ENCODE measurements around the gene DNAH9.
A peak's percentile ranks its signal among the peaks of the same experiment; 100 is the strongest.

DNAH9 gene

DNA sequence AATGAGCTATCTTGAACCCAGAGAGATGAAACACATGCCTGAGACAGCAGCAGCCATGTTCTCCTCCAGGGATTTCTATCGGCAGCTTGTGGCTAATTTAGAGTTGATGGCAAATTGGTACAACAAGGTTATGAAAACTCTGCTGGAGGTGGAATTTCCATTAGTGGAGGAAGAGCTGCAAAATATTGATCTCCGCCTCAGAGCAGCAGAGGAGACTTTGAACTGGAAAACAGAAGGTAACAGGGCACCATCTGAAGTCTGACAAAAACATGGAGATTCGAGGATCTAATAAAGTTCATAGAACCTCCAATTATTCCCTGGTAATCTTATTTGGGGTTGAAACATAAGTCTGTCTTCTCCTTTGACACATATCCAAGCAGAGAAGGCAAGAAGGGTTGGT, 52.8 kb downstream of the DNAH9 start:
- DNase-seq (ENCODE audit: low spot score) = no peak

DNA sequence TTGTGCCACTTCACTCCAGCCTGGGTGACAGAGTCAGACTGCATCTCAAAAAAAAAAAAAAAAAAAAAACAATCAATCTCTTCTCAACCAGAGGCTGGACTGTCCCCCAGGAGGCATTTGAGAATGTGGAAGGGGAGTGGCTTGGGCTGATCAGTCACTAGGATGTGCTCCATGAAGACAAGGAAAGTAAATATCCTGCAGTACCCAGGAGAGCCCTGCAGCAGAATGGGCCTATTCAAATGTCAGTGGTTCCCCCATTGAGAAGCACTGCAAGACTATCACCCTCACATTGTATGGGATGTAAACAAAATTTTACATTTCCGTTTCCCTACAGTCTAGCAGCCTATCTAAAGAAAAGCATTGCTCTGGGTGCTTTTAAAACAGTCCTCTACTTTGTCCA, 70.3 kb downstream of the DNAH9 start:
- no peak for DNase-seq (ENCODE audit: low spot score)

- no peak for DNase-seq (ENCODE audit: low spot score)
These were observed 72.9 kb downstream of the DNAH9 start for GRCh38 chr17:11671126-11671525.

DNA sequence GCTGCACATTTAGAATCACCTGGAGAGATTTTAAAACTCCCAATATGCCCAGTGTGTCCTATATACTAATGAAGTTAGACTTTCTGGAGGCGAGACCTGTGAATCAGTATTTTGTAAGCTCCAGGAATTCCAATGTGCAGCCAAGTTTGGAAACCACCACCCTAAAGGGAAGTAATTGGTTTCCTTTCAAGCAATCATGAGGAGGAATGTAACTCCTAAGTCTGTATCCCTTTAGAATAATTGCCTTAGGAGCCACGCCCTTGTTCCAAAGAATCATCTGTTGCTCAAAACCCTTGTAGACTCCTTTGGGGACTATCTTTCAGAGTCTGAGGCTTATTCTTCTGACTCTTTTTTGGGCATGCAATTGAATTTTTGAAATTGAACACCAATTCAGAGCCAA, 84.4 kb downstream of the DNAH9 start:
- DNase-seq (ENCODE audit: low spot score) = no peak

- no peak for DNase-seq (ENCODE audit: low spot score)
These were observed 92.4 kb downstream of the DNAH9 start for GRCh38 chr17:11690681-11691080.

DNA sequence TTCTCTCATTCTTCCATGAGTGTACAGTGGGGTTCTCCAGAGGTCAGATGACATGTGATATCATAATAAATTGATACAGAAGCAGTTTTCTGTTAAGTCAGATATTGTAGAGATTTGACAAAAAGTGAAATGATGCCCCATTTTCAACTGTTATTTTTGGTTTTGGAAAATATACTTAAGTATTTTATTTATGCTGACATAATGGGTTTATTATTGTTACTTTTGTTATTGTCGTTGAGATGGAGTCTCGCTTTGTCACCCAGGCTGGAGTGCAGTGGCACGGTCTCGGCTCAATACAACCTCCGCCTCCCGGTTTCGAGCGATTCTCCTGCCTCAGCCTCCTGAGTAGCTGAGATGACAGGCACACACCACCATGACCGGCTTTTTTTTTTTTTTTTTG, 94.4 kb downstream of the DNAH9 start:
- no peak for DNase-seq (ENCODE audit: low spot score)

GRCh38 chr17:11693284-11693683, 95.0 kb downstream of the DNAH9 start:
- no peak for DNase-seq (ENCODE audit: low spot score)

DNA sequence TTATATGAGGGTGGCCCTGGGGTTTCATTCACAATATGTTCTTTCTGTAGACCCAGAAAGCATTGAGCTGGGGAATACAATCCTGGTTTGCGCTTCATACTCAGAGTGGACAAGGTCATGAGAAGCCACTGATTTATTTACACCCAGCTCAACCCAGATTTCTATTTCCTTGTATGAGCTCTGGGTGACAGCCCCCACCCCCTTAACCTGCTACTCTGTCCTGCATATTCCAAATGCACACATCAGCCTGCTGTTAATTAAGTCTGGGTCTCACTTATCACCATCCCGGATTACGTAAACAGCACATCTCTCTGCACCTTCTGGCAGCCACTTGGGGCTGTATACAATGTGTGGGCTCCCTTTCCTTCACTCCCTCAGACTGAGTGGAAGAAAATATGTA, 102.4 kb downstream of the DNAH9 start:
- DNase-seq (ENCODE audit: low spot score) = no peak

DNA sequence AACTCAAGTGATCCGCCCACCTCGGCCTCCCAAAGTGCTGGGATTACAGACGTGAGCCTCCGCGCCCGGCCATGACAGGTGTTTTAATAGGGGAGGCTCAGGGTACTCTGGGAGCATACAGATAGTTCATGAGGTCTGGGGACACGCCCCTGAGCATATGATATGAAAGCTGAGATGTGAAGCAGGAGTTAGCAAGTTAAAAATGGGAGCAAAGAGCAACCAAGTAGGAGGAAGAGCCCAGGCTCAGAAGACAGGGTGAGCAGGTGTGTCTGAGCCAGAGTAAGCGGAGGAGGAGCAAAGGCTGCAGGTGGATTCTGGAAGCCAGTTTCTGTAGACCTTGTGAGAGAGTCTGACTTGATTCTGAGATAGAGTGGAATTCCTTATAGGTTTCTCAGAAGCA, 103.6 kb downstream of the DNAH9 start:
- DNase-seq (ENCODE audit: low spot score) = no peak

GRCh38 chr17:11704041-11704440, 105.8 kb downstream of the DNAH9 start:
- no peak for DNase-seq (ENCODE audit: low spot score)

DNA sequence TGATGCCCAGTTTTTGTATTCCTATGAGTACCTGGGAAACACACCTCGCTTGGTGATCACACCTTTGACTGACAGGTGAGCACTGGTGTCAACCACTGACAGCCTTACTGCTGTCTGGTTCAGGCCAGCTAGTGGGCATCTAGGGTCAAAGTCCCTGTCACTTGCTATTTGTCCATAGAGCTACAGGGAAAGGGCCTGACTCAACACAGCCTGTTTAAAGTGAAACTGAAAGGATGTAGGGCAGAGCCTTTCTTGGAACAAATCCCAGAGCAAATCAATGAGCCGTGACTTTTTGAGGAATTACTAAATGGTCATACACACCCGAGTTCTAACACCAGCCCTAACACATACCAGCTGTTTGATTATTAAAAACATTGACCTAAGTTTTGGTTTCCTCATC, 106.8 kb downstream of the DNAH9 start:
- no peak for DNase-seq (ENCODE audit: low spot score)

DNA sequence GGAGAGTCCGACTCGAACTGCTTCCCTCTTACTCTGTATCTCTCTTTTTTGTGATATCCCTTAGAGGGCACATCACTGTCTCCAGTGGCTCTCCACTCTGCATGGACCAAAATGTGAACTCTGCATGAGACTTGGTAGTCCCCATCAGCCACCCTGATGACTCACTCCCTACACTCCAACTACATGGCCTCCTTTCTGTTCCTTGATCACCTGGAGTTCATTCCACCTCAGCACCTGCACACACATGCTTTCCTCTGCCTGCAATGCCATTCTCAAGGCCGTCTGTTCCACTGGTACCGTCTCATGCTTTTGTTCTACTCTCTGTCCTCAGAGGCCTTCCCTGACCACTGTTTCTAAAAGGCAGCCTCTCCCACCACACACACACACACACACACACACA, 109.3 kb downstream of the DNAH9 start:
- no peak for DNase-seq (ENCODE audit: low spot score)

- DNase-seq (ENCODE audit: low spot score) = no peak
These were observed 114.2 kb downstream of the DNAH9 start for GRCh38 chr17:11712456-11712855.

DNA sequence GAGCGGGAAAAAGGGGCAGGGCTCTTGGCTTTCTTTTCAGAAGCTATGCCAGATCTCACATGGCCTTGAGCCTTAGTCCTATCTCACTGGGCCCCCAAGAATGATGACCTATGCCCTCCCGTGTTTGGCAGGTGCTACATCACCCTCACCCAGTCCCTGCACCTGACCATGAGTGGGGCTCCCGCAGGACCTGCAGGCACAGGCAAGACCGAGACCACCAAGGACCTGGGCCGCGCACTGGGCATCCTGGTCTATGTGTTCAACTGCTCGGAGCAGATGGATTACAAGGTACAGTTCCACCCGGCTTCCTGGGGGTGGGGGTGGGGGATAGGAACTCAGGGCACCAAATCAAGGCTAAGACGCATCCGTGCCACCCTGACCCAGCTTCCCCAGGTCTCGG, 120.9 kb downstream of the DNAH9 start:
- no peak for DNase-seq (ENCODE audit: low spot score)

DNA sequence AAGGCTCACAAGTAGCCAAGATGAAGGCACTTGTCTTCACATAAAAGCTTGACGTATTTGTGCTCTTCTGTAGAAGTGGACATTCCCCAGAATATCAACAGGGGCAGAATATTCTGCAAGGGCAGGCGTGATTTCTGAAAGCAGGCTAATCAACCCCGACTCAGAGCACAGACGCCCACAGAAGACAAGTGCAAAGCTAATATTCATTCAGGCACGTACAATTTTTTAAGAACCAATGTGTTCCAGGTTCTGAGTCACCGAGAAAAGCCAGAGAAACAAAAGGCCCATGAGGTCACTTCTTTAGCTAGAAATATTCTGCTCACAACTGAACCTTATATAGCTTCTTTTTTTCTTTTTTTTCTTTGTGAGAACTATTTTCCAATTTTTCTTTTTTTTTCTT, 121.6 kb downstream of the DNAH9 start:
- DNase-seq (ENCODE audit: low spot score) = peak; percentile 19

GRCh38 chr17:11720816-11721215, 122.5 kb downstream of the DNAH9 start:
- no peak for DNase-seq (ENCODE audit: low spot score)

- DNase-seq (ENCODE audit: low spot score) = no peak
These were observed 132.5 kb downstream of the DNAH9 start for GRCh38 chr17:11730747-11731146.

DNA sequence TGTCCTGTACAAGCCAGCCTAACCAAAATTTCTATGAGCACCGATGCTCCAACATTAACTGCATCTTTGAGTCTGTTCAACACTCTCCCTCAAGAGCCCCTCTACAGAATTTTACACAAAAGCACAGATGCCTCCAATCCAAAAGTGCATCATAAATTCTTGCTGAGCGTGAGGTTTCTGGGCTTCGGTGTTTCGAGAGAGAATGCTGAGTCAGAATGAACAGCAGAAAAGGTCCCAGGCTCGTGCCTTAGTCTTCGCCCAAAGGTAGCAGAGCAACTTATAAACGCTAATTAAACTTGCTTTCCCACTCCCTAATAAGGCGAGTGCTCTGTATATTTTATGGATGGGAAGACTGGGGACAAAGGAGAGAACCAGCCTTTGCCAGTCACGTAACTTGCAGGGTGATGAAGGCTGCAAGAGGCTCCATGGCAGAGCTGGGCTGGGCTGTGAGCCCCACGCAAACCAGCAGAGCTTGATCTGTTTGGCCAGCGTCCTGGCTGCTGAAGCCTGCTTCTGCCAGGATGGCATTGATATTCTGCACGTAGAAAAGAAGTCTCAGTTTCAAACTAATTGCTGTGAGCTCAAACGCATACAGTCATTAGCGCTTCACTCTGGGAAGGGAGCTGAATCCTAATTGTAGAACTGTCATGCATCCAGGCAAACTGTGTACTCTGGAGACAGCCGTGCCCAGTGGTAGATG, 138.5 kb downstream of the DNAH9 start:
- DNase-seq (ENCODE audit: low spot score) = peak; percentile 15

GRCh38 chr17:11737313-11737679, 139.0 kb downstream of the DNAH9 start:
- DNase-seq (ENCODE audit: low spot score) = no peak

GRCh38 chr17:11738151-11738550, 139.9 kb downstream of the DNAH9 start:
- DNase-seq (ENCODE audit: low spot score) = no peak

- no peak for DNase-seq (ENCODE audit: low spot score)
These were observed 141.1 kb downstream of the DNAH9 start for GRCh38 chr17:11739351-11739750.

- no peak for DNase-seq (ENCODE audit: low spot score)
These were observed 141.6 kb downstream of the DNAH9 start for GRCh38 chr17:11739848-11740247.

DNA sequence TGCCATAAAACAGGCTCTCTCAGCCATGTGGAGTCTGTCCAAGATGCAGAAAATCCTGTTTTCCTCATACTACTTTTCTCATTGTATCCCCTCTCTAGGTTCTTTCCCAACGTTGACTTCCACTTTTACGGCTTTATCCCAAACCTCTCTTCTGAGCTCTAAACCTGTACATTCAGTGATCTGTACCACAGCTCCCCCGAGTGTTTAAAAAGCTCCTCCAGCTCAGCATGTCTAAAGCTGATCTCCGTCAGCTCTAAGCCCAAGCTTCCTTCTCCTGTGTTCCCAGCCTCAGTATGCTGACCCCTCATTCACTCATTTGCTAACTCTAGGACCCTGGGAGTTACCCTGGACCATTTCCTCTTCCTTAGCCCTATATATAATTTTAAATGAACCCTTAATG, 144.6 kb downstream of the DNAH9 start:
- DNase-seq (ENCODE audit: low spot score) = no peak

GRCh38 chr17:11744696-11745095, 146.4 kb downstream of the DNAH9 start:
- DNase-seq (ENCODE audit: low spot score) = no peak

DNA sequence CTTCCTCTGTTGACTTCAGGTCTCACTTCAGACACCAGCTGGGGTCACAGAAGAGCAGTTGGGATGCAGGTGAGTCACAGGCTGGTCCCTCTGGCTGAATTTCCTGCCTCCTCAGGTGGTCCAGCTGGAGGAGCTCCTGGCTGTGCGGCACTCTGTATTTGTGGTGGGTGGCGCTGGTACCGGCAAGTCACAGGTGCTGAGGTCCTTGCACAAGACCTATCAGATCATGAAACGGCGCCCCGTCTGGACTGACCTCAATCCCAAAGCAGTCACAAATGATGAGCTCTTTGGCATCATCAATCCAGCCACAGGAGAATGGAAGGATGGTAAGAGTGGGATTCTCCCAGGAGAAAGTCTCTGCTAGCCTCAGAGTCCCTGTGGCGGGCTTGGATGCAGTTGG, 149.2 kb downstream of the DNAH9 start:
- DNase-seq (ENCODE audit: low spot score) = no peak

All from putamen (tissue), 1 donor.